ENCODE measurements around the gene C2orf76.

- no peak for TF ChIP-seq POLR2AphosphoS5 (IDR thresholded peaks at IDR 0.05)
- TF ChIP-seq EP300 (IDR thresholded peaks at IDR 0.05) = no peak
- no peak for TF ChIP-seq CTCF (IDR thresholded peaks at IDR 0.05)
- TF ChIP-seq POLR2A (IDR thresholded peaks at IDR 0.05; ENCODE audit: low read depth) = no peak
These were observed 4.5 kb upstream of the C2orf76 start for GRCh38 chr2:119371111-119371510.

Measured in esophagus muscularis mucosa (tissue), 4 donors.